HG03575 (cell line): ENCODE data around the gene RPL3.
"Not testable (repeated sequence)": the region's sequence is repeated elsewhere in the genome, so short reads cannot be mapped to it uniquely, and the experiment has no call there.

Experiments
- ATAC-seq: cut with Tn5 transposase; IDR thresholded peaks from one replicate; pipeline ENCODE4 v1.9.1; 2021; ENCODE audit not compliant: unreplicated experiment, insufficient number of reproducible peaks, low FRiP score; ENCODE audit errors: extremely low read depth

RPL3 gene

GRCh38 chr22:39353346-39353745 is 33.9 kb upstream of the RPL3 start:
- no peak for ATAC-seq

GRCh38 chr22:39352306-39352891 is 33.0 kb upstream of the RPL3 start:
- ATAC-seq: no peak

GRCh38 chr22:39351689-39352214 is 32.3 kb upstream of the RPL3 start:
- no peak for ATAC-seq

- no peak for ATAC-seq
These were observed 31.6 kb upstream of the RPL3 start for GRCh38 chr22:39350757-39351688.

- ATAC-seq: no peak
These were observed 30.7 kb upstream of the RPL3 start, which contains the start of gene SYNGR1 for GRCh38 chr22:39349967-39350726. SYNGR1 (plus strand) TSS chr22:39349991; CDS start chr22:39350011, 20 bp downstream.

- no peak for ATAC-seq
These were observed 30.1 kb upstream of the RPL3 start for GRCh38 chr22:39349506-39349966.

GRCh38 chr22:39348909-39349505 is 29.6 kb upstream of the RPL3 start:
- no peak for ATAC-seq

- ATAC-seq: no peak
These were observed 25.8 kb upstream of the RPL3 start for GRCh38 chr22:39345231-39345630.

- ATAC-seq: no peak
These were observed 24.6 kb upstream of the RPL3 start for GRCh38 chr22:39344046-39344390.

- no peak for ATAC-seq
These were observed 24.0 kb upstream of the RPL3 start for GRCh38 chr22:39343259-39344045.

- ATAC-seq: no peak
These were observed 21.8 kb upstream of the RPL3 start for GRCh38 chr22:39341179-39341578.

- not testable (repeated sequence) for ATAC-seq
These were observed 20.4 kb upstream of the RPL3 start for GRCh38 chr22:39339775-39340174.

- ATAC-seq: no peak
These were observed 17.0 kb upstream of the RPL3 start for GRCh38 chr22:39336411-39336810.

GRCh38 chr22:39332441-39333064 is 13.1 kb upstream of the RPL3 start:
- ATAC-seq: no peak

- not testable (repeated sequence) for ATAC-seq
These were observed 11.1 kb upstream of the RPL3 start for GRCh38 chr22:39330553-39330952.

GRCh38 chr22:39327995-39328754 is 8.8 kb upstream of the RPL3 start:
- ATAC-seq: no peak

GRCh38 chr22:39325392-39325932 is 6.0 kb upstream of the RPL3 start:
- no peak for ATAC-seq
